Hematopoietic multipotent progenitor cell treated with erythropoietin and hydrocortisone succinate and interleukin-3 and kit ligand, for 8 days (in vitro differentiated cells): Measurements from ENCODE around the gene IRGQ.
A peak's percentile ranks its signal among the peaks of the same experiment; 100 is the strongest.
"Not testable (repeated sequence)": the region's sequence is repeated elsewhere in the genome, so short reads cannot be mapped to it uniquely, and the experiment has no call there.

Experiments
- DNase-seq: peaks from one replicate; pipeline ENCODE4 v3.0.0-alpha.2; 2015

IRGQ gene, protein sequence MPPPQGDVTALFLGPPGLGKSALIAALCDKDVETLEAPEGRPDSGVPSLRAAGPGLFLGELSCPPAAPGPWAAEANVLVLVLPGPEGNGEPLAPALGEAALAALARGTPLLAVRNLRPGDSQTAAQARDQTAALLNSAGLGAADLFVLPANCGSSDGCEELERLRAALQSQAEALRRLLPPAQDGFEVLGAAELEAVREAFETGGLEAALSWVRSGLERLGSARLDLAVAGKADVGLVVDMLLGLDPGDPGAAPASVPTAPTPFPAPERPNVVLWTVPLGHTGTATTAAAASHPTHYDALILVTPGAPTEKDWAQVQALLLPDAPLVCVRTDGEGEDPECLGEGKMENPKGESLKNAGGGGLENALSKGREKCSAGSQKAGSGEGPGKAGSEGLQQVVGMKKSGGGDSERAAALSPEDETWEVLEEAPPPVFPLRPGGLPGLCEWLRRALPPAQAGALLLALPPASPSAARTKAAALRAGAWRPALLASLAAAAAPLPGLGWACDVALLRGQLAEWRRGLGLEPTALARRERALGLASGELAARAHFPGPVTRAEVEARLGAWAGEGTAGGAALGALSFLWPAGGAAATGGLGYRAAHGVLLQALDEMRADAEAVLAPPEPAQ

DNA sequence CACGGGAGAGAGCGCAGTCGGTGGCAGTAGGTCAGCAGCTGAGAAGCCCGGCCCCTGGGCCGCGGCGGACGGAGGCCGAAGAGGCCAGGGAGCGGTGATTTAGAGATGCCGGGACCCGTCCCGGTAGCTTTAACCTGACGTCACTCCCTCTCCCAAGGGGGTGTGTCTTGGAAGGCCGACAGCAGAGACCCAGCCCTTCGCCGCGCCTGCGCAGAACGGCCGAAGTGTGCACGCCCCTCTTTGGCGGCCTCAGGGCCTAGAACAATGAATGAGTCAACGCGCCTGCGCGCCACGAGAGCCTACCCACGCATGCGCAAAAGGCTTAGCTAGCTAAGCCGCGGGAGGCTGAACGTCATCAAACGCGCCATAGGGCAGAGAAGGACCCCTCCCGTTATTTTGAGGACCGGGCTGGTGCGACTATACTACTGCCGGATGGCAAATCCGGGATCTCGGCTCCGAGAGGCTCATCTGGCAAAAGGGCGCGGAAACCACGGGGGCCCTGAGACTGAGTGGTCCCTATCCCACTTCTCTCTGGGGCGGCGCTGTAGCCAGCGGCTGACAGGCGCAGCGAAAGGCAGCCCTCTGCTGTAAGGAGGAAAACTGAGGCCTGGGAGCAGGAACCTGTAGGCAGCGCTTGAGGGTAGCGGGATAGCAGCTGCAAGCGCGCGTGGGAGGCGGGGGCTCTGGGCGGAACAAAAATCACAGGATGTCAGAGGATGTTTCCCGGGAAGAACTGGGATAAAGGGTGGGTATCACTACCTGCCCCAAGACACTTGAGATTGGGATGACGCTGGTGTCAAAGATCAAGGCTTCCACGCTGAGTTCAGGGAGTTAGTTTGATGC lies at the start of gene IRGQ, which contains the start of gene ZNF576:
IRGQ (minus strand) TSS at position 136 of the 843 bp plus-strand sequence. CDS start 796 bp downstream, outside the sequence.
ZNF576 (plus strand) TSS at position 597 of the 843 bp plus-strand sequence. CDS start 514 bp downstream, outside the sequence.
- peak; percentile 100 for DNase-seq

DNA sequence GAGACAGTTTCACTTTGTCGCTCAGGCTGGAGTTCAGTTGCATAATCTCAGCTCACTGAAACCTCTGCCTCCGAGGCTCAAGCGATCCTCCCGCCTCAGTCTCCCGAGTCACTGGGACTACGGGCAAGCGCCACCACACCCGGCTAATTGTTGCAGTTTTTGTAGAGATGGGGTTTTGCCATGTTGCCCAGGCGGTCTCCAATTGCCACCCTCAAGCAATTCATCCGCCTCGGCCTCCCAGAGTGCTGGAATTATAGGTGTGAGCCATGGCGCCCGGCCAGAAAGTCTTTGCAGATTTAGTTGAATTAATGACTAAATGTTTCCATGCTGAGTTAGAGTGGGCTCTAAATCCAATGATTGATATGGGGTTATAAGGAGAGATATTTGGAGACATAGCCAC lies 48.2 kb upstream of the IRGQ start:
- DNase-seq, result no peak

GRCh38 chr19:43643326-43643725 lies 47.4 kb upstream of the IRGQ start:
- no peak for DNase-seq

- no peak for DNase-seq
These were observed 46.6 kb upstream of the IRGQ start for GRCh38 chr19:43642531-43642930.

GRCh38 chr19:43641333-43641732 lies 45.4 kb upstream of the IRGQ start:
- DNase-seq, result no peak

DNA sequence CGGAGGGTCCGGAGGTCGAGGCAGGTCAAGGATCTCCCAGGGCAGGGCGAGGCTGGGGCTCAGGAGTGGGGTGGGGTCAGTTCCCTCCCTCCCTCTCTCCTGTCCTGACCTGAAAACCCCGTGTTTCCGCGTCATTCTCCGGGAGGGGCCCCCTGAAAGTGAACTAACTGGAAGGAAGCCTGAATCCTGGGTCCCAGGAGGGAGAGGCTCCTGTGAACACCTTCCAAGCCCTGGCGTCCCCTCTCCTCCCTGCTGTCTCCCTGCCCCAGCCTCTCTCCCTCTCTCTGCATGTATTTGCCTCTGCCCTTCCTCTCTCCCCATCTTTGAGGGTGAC lies 44.5 kb upstream of the IRGQ start:
- no peak for DNase-seq

DNA sequence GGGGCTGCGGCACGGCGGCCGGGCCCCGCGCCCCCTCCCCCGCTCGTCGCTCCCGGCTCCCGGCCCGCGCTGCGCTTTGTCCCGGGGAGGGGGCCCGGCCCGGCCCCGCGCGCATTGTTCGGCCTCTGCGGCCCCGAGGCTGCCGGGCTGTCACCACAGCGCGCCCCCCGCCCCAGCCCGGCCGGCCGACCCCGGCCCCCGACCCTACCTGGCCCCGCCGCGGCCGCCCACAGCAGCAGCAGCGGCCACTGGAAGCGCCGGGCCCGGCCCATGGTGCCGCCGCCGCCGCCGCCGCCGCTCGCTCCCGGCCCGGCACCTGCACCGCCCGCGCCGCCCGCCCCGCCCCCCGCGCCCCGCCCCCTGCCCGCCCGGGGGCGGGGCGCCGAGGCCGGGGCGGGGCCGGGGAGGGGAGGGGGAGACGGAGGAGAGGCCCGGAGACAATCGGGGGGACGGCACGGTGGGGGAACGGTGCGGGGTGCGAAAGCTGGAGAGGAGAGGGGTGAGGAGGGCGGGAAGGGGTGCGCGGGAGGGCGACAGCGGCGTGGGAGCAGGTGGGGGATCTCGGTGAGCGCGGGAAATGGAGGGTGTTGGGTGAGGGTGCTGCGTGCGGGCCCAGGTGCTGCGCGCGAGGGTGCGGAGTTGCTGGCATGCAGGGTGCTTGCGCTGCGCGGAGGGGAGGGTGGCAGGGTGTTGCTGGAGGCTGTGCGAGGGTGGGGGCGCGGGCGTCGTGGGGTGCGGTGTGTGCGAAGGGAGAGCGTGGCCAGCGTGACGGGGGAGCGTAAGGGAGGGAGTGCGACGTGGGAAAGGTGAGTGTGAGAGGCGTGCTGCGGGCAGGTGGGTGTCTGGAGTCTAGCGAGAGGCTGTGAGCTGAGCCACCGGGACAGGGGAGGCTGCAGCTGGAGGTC lies 43.8 kb upstream of the IRGQ start, which contains the start of gene CADM4:
CADM4 (minus strand) TSS at position 332 of the 905 bp plus-strand sequence; CDS start at position 272, 60 bp downstream.
- DNase-seq, result no peak

- DNase-seq, result no peak
These were observed 43.1 kb upstream of the IRGQ start for GRCh38 chr19:43638995-43639518.

DNA sequence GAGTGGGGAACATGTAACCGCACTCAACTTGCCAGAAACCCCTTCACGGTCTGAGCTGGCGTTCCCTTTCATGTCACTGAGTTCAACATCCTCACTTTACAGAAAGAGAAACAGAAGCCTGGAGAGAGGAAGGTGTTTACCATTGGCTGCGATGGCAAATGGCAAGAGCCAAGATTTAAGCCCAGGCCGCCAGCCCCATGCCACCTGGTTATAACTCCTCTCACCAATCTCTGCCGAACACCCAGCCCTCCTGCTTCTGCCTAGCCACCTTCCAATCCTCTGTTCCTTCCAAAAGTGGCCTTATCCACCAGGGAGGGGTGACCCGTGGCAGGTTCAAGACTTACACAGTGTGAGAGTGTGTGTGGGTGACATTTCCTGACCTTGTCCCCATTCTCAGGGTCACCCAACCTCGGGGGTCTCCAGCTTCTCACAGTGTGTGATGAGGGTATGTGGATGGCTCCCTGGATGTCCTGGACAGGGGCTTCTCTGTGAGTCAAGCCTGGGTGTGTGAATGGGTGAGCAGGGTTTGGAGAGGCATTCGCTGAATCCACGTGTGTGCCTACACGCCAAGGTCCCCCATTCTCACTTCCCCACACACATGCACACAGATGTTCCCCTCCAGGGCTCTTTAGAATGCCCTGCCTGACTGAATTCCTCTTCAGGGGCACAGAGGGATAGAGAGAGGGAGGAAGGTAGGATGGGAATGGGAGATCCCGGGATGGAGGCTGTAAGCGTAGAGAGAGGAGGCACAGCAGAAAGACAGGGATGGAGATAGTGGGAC lies 42.5 kb upstream of the IRGQ start:
- DNase-seq, result no peak

DNA sequence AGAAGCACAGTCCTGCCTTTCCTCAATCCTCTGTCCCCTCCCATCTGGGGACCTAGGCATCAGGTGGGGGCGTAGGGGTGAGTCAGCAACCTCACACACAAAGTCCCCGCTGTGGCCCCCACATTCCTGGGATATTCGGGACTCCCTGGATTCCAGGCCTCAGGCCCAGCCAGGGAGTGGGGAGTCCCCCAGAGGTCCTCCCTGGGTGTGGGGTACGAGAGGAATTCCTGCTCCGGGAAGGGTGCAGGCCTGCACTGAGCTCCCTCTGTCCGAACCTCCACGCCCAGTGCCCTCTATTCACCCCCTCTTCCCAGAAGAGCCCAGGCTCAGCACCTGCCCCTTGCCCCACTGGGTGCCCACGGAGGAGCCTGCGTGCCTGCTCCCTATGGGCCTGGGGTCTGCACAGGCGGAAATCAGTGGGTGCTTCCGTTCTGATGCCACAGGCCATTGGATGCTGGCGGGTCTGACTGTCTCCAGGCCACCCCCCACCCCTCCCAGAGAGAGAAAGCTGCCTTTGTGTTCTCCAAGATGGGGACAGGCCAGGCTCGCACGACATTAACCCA lies 40.3 kb upstream of the IRGQ start:
- no peak for DNase-seq

- DNase-seq, result not testable (repeated sequence)
These were observed 39.6 kb upstream of the IRGQ start for GRCh38 chr19:43635561-43635940.

DNA sequence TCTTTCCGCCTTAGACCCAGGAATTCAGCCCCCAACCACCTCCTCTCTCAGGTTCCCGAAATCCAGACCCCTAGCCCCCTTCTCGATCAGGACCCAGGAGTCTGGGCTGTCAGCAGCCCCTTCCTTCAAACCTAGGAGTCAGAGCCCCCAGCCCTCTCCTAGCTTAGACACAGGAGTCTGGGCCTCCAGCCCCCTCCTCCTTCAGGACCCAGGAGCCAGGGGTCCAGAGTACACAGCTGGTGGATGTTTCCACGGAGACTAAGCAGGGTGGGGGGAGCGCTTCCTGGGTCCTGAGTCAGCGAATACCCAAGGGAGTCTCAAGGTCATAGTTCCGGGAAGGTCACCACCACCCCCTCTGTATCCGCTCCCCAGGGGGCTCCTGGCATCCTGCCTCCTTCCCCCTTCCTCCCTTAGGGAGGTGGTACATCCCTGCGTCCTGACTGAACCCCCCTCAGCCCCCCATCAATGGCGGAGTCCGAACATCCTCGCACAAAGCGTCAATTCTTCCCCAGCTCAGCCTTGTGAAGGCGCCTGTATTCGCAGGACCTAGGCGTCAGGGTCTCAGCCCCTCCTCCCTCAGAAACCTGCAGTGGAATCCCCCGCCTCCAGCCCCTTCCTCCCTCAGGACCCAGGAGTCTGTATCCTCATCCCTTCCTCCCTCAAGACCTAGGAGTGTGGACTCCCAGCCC lies 39.1 kb upstream of the IRGQ start:
- no peak for DNase-seq

- DNase-seq, result no peak
These were observed 38.6 kb upstream of the IRGQ start for GRCh38 chr19:43634506-43634871.

DNA sequence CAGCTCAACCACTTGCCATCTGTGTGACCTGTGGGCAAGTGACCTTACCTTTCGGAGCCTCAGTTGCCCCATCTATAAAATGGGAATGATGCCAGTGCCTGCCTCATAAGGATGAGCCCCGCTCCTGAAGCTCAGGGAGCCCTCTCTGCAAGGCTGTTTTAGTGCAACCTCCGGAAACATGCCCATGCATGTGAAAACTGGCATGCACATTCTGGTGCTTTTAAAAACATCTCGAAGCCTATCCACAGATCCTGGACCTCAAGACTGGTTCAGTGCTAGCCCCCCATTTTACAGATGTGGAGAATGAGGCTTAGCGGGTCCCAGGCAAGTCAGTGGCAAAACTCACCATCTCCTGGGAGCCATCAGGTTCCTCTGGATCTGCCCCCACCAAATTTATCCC lies 38.1 kb upstream of the IRGQ start:
- no peak for DNase-seq

DNA sequence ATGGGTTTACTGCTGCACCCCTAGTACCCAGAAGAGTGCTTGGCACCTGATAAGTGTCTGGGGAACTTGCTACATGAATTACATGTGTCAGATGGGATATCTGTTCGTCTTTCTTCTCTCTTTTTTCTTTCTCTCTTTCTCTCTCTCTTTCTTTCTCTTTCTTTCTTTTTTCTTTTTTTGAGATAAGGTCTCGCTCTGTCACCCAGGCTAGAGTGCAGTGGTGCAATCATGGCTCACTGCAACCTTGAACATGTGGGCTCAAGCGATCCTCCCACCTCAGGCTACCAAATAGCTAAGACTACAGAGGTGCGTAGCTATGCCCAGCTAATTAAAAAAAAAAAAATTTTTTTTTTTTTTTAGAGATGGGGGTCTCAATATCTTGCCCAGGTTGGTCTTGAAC lies 37.6 kb upstream of the IRGQ start:
- DNase-seq, result no peak

DNA sequence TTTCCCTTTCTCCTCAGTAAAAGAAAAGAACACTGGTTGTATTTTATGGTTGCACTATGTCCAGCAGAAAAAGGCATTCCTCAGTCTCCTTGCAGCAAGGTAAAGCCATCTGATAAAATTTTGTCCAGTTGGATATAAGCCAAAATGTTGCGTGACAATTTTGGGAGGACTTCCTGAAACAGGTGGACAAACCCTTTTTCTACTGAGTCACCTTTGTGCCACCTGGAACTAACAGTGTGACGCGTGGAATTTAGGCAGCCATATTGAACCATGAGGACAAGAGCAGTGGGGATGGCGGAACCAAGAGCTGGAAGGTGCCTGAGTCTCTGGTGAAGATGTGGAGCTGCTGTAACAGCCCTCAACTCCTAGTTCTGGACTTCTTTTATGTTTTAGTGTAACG lies 35.6 kb upstream of the IRGQ start:
- DNase-seq, result no peak

GRCh38 chr19:43628646-43629326 lies 32.9 kb upstream of the IRGQ start:
- DNase-seq, result no peak

DNA sequence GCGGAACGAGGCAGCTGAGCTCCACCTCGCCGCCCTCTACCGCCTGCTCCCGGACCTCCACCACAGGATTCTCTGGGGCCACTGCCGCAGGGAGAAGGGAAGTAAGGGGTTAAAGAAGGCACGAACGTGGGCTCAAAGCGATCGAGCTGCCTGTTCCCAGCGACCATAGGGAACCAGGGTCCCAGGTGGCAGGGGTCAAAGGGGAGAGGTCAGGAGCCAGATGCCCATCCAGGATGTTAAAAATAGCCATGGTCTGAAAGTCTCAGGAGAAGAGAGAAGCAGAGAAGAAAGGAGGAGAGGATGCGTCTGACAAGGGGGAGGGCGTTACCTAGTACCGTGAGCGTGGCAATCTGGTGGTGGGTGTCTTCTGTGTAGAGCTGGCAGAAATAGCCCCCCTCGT lies 30.9 kb upstream of the IRGQ start:
- DNase-seq, result no peak

- peak; percentile 68 for DNase-seq
These were observed 30.1 kb upstream of the IRGQ start for GRCh38 chr19:43625918-43626579.
